GM12878 (cell line): ENCODE results near the gene ABL2. TPM values are rescaled to one million over a fixed set of nuclear protein-coding genes. Genes with fewer than 3 reads are reported as not detected.

ENCODE experiments used
- BACH1 ChIP-seq: fragments of 450-650 bp; IDR thresholded peaks from 2 replicates; pipeline ENCODE4 v1.6.1; 2017; ENCODE audit warnings: mild to moderate bottlenecking, borderline replicate concordance
- BCL11A ChIP-seq: IDR thresholded peaks from 2 replicates; pipeline ENCODE4 v1.6.1; 2011; ENCODE audit warnings: low read depth, low read length
- BHLHE40 ChIP-seq, 2 experiments: fragments of 450-650 bp in 1 of 2; IDR thresholded peaks; 2 replicates each; pipeline ENCODE4 v1.6.1; 2011 to 2017; ENCODE audit warnings: low read depth in 2 of 2, borderline replicate concordance in 1 of 2, improper control_type of control experiment in 1 of 2, low read length in 1 of 2, mild to moderate bottlenecking in 1 of 2
- CBX5 ChIP-seq: sonication (generic); IDR thresholded peaks from 2 replicates; pipeline ENCODE4 v1.6.1; 2016; ENCODE audit warnings: low read depth, moderate library complexity, mild to moderate bottlenecking, inconsistent platforms
- CHD2 ChIP-seq: IDR thresholded peaks from 2 replicates; pipeline ENCODE4 v1.6.1; 2011; ENCODE audit warnings: low read depth, low read length, improper control_type of control experiment, borderline replicate concordance
- FOXM1 ChIP-seq: IDR thresholded peaks from 2 replicates; pipeline ENCODE4 v1.6.1; 2012; ENCODE audit warnings: low read depth, mild to moderate bottlenecking, inconsistent platforms, low read length, moderate library complexity
- HDAC2 ChIP-seq: fragments of 200-600 bp; sonication (generic); IDR thresholded peaks from 2 replicates; pipeline ENCODE4 v1.6.1; 2017
- HSF1 ChIP-seq: fragments of 150-350 bp; IDR thresholded peaks from 2 replicates; pipeline ENCODE4 v1.6.1; 2014; ENCODE audit warnings: mild to moderate bottlenecking, low read depth, low read length
- KDM1A ChIP-seq: fragments of 200-600 bp; sonication (generic); IDR thresholded peaks from 2 replicates; pipeline ENCODE4 v1.6.1; 2016; ENCODE audit warnings: borderline replicate concordance
- MAX ChIP-seq: IDR thresholded peaks from 2 replicates; pipeline ENCODE4 v1.6.1; 2012; ENCODE audit warnings: low read depth, low read length, improper control_type of control experiment
- MEF2A ChIP-seq: IDR thresholded peaks from 2 replicates; pipeline ENCODE4 v1.6.1; 2011; ENCODE audit warnings: low read depth, mild to moderate bottlenecking, low read length, moderate library complexity; ENCODE audit not compliant: insufficient read depth
- MXI1 ChIP-seq: fragments of 150-350 bp; IDR thresholded peaks from 2 replicates; pipeline ENCODE4 v1.6.1; 2011; ENCODE audit warnings: low read depth, mild to moderate bottlenecking, inconsistent platforms, low read length, improper control_type of control experiment
- NBN ChIP-seq: fragments of 450-650 bp; IDR thresholded peaks from 2 replicates; pipeline ENCODE4 v1.6.1; 2016
- NR2C1 ChIP-seq: fragments of 450-650 bp; IDR thresholded peaks from 2 replicates; pipeline ENCODE4 v1.6.1; 2017; ENCODE audit warnings: antibody characterized with exemption, mild to moderate bottlenecking, moderate library complexity
- NRF1 ChIP-seq: conservative IDR thresholded peaks from 2 replicates; pipeline ENCODE4 v1.6.1; 2011; ENCODE audit warnings: mild to moderate bottlenecking, low read depth, low read length, improper control_type of control experiment
- PAX8 ChIP-seq: fragments of 450-650 bp; IDR thresholded peaks from 2 replicates; pipeline ENCODE4 v1.6.1; 2017; ENCODE audit warnings: mild to moderate bottlenecking, moderate library complexity
- PML ChIP-seq: IDR thresholded peaks from 2 replicates; pipeline ENCODE4 v1.6.1; 2012; ENCODE audit warnings: low read length, inconsistent platforms
- POU2F2 ChIP-seq: IDR thresholded peaks from 3 replicates; pipeline ENCODE4 v1.6.1; 2011; ENCODE audit warnings: low read depth, mild to moderate bottlenecking, low read length, borderline replicate concordance
- RAD51 ChIP-seq: fragments of 450-650 bp; IDR thresholded peaks from 2 replicates; pipeline ENCODE4 v1.6.1; 2016; ENCODE audit warnings: moderate library complexity, mild to moderate bottlenecking, inconsistent platforms
- RCOR1 ChIP-seq: conservative IDR thresholded peaks from 2 replicates; pipeline ENCODE4 v1.6.1; 2012; ENCODE audit warnings: low read depth, low read length, improper control_type of control experiment
- RELB ChIP-seq: fragments of 450-650 bp; IDR thresholded peaks from 2 replicates; pipeline ENCODE4 v1.6.1; 2017; ENCODE audit warnings: low read depth, mild to moderate bottlenecking, moderate library complexity
- SIN3A ChIP-seq: IDR thresholded peaks from 2 replicates; pipeline ENCODE4 v1.6.1; 2012; ENCODE audit warnings: low read depth, low read length, improper control_type of control experiment
- TARDBP ChIP-seq: IDR thresholded peaks from 2 replicates; pipeline ENCODE4 v1.6.1; 2016; ENCODE audit warnings: borderline replicate concordance
- TCF3 ChIP-seq: IDR thresholded peaks from 2 replicates; pipeline ENCODE4 v1.6.1; 2012; ENCODE audit warnings: low read depth, mild to moderate bottlenecking, low read length, borderline replicate concordance; ENCODE audit not compliant: insufficient read depth
- ZBTB11 ChIP-seq: fragments of 450-650 bp; formaldehyde crosslinking; IDR thresholded peaks from 2 replicates; pipeline ENCODE4 v1.5.0; 2022; ENCODE audit warnings: mild to moderate bottlenecking, missing genetic modification characterization
- ZZZ3 ChIP-seq: IDR thresholded peaks from 2 replicates; pipeline ENCODE4 v1.6.1; 2011; ENCODE audit warnings: low read depth; ENCODE audit not compliant: control insufficient read depth, insufficient read length
- polyA plus RNA-seq, 11 experiments: library from polyadenylated mRNA; depleted of rRNA in 4 of 11; unstranded in 6 of 11; stranded (reverse) in 5 of 11; fragments of >200 nt; fragmentation: Nextera tagmentation in 4 of 11; fragmentation: Illumina TruSeq in 1 of 11; extraction: Ambion mirVana in 4 of 11; extraction: Trizol in 1 of 11; gene quantifications; 1 replicate in 1 of 11; 2 replicates in 10 of 11; pipeline versions ENCODE4 v1.2.1 to v1.2.3, GENCODE V29; 2011 to 2016; ENCODE audit warnings: inconsistent platforms in 2 of 11, missing spikeins in 2 of 11, low read depth in 1 of 11
- total RNA-seq, 4 experiments: library from RNA; depleted of rRNA in 3 of 4; stranded (reverse); fragments of >200 nt in 3 of 4; fragmentation: Illumina TruSeq in 1 of 4; extraction: Trizol in 1 of 4; gene quantifications; 2 replicates each; pipeline versions ENCODE4 v1.2.1 to v1.2.3, GENCODE V29; 2013 to 2021

ABL2 gene
- total and polyA plus RNA-seq, 10 of the 15 experiments (the other 5 are each of a cell fraction or from before 2014, with no cell fraction given), result 0.57 to 9.4 (median 3.6) TPM

GRCh38 chr1:179081687-179082332, 147.7 kb downstream of the ABL2 start, which contains the start of gene TOR3A (continued):
- TF ChIP-seq HDAC2, result no peak; the same call in 1 of the 2 replicates
- TF ChIP-seq TARDBP, result no peak
- no peak for TF ChIP-seq ZZZ3
- TF ChIP-seq NR2C1, result no peak
- no peak for TF ChIP-seq PAX8
- no peak for TF ChIP-seq NBN
- no peak; the same call in 1 of the 2 replicates for TF ChIP-seq FOXM1
- TF ChIP-seq MAX, result peak; percentile 94
- no peak for TF ChIP-seq CBX5
- peak; percentile 53; the same call in 1 of the 2 replicates for TF ChIP-seq MEF2A
- no peak for TF ChIP-seq KDM1A
- TF ChIP-seq POU2F2, result no peak; the same call in 2 of the 3 replicates
- no peak for TF ChIP-seq HSF1
- TF ChIP-seq BHLHE40 (IDR thresholded peaks at IDR 0.05; ENCODE audit: borderline replicate concordance in 1 of 2, low read depth in 2 of 2, low read length in 1 of 2), result peak; percentile 87 to 94
- no peak for TF ChIP-seq RCOR1
- peak; percentile 95 for TF ChIP-seq MXI1
- TF ChIP-seq TCF3, result peak; percentile 70; the same call in 1 of the 2 replicates
- TF ChIP-seq PML, result peak; percentile 68; the same call in 1 of the 2 replicates
- TF ChIP-seq NRF1, result peak; percentile 20; the same call in 1 of the 2 replicates
- TF ChIP-seq ZBTB11 (CRISPR knock-in tag), result no peak
- TF ChIP-seq SIN3A, result no peak; the same call in 1 of the 2 replicates
- peak; percentile 95 for TF ChIP-seq RAD51
- no peak for TF ChIP-seq BCL11A
- peak; percentile 77; the same call in 1 of the 2 replicates for TF ChIP-seq BACH1
- peak; percentile 49; the same call in 1 of the 2 replicates for TF ChIP-seq CHD2
- peak; percentile 50 for TF ChIP-seq RELB
